Hepatocyte (in vitro differentiated cells): Measurements from ENCODE around the gene SPPL2C.

Experiments used
- EZH2 ChIP-seq: fragments of 200-600 bp; sonication (generic); IDR thresholded peaks from 2 replicates; pipeline ENCODE4 v1.6.1; 2016; ENCODE audit warnings: antibody characterized with exemption, mild to moderate bottlenecking, borderline replicate concordance
- TF ChIP-seq, protein P1 (sequence below): fragments of 200-600 bp; sonication (generic); IDR thresholded peaks from 2 replicates; pipeline ENCODE4 v1.5.1; 2016; ENCODE audit warnings: antibody characterized with exemption, mild to moderate bottlenecking; ENCODE audit not compliant: poor library complexity

DNA sequence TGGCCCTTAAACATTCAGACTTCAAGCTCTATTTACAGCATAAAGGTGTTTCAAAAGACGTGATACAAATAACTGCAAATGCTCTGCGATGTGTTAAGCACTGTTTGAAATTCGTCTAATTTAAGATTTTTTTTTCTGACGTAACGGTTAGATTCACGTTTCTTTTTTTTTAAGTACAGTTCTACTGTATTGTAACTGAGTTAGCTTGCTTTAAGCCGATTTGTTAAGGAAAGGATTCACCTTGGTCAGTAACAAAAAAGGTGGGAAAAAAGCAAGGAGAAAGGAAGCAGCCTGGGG, 49.0 kb downstream of the SPPL2C start:
- TF ChIP-seq, protein P1, sequence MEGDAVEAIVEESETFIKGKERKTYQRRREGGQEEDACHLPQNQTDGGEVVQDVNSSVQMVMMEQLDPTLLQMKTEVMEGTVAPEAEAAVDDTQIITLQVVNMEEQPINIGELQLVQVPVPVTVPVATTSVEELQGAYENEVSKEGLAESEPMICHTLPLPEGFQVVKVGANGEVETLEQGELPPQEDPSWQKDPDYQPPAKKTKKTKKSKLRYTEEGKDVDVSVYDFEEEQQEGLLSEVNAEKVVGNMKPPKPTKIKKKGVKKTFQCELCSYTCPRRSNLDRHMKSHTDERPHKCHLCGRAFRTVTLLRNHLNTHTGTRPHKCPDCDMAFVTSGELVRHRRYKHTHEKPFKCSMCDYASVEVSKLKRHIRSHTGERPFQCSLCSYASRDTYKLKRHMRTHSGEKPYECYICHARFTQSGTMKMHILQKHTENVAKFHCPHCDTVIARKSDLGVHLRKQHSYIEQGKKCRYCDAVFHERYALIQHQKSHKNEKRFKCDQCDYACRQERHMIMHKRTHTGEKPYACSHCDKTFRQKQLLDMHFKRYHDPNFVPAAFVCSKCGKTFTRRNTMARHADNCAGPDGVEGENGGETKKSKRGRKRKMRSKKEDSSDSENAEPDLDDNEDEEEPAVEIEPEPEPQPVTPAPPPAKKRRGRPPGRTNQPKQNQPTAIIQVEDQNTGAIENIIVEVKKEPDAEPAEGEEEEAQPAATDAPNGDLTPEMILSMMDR = no peak
- no peak for TF ChIP-seq EZH2
